GM19238 (cell line): ENCODE data around the gene TOMM20.

Source experiments
- DNase-seq: peaks from one replicate; pipeline ENCODE4 v3.0.0; 2011; ENCODE audit warnings: low spot score; ENCODE audit not compliant: insufficient read length

Gene TOMM20

GRCh38 chr1:235134171-235134570, 5.5 kb upstream of the TOMM20 start:
- no peak for DNase-seq

- DNase-seq, result no peak
These were observed 4.4 kb upstream of the TOMM20 start for GRCh38 chr1:235133086-235133485.

GRCh38 chr1:235131961-235132360, 3.3 kb upstream of the TOMM20 start:
- no peak for DNase-seq

GRCh38 chr1:235130766-235131270, 2.2 kb upstream of the TOMM20 start:
- no peak for DNase-seq

- no peak for DNase-seq
These were observed 1.3 kb upstream of the TOMM20 start for GRCh38 chr1:235129774-235130570.

GRCh38 chr1:235127732-235128455, 743 bp downstream of the TOMM20 start:
- DNase-seq, result no peak

- no peak for DNase-seq
These were observed 1.4 kb downstream of the TOMM20 start for GRCh38 chr1:235127203-235127602.

- no peak for DNase-seq
These were observed 4.0 kb downstream of the TOMM20 start for GRCh38 chr1:235124665-235125064.

GRCh38 chr1:235124111-235124510, 4.5 kb downstream of the TOMM20 start:
- no peak for DNase-seq

- DNase-seq, result no peak
These were observed 6.3 kb downstream of the TOMM20 start for GRCh38 chr1:235122348-235122747.

GRCh38 chr1:235113183-235113917, 15.3 kb downstream of the TOMM20 start:
- DNase-seq, result no peak

GRCh38 chr1:235112297-235113182, 16.1 kb downstream of the TOMM20 start:
- no peak for DNase-seq

- DNase-seq, result no peak
These were observed 17.5 kb downstream of the TOMM20 start for GRCh38 chr1:235111107-235111506.

GRCh38 chr1:235108876-235109275, 19.8 kb downstream of the TOMM20 start:
- no peak for DNase-seq

- no peak for DNase-seq
These were observed 20.4 kb downstream of the TOMM20 start for GRCh38 chr1:235108185-235108593.

- no peak for DNase-seq
These were observed 21.1 kb downstream of the TOMM20 start for GRCh38 chr1:235107368-235108184.

- DNase-seq, result no peak
These were observed 22.2 kb downstream of the TOMM20 start for GRCh38 chr1:235106457-235106856.

- DNase-seq, result peak; percentile 51
These were observed 23.3 kb downstream of the TOMM20 start for GRCh38 chr1:235105051-235106043.

- no peak for DNase-seq
These were observed 25.6 kb downstream of the TOMM20 start for GRCh38 chr1:235102993-235103411.
